Stimulated activated memory B cell treated with anti-CD40 and anti-IgM and Interleukin-4, amounts not matched to agents 10 μg/mL and 1 μg/mL and 100 μg/mL, for 72 hours (primary cell): ENCODE results near the gene HIC2.
A peak's percentile ranks its signal among the peaks of the same experiment; 100 is the strongest.
"Not testable (repeated sequence)": the region's sequence is repeated elsewhere in the genome, so short reads cannot be mapped to it uniquely, and the experiment has no call there.

ENCODE experiments used
- ATAC-seq: fragments of 150-1000 bp; cut with Tn5 transposase; 2 replicates; pipeline ENCODE4 v1.10.0; 2021
- H3K27ac Mint-ChIP-seq: one replicate; pipeline ENCODE4 v1.8.0; 2022; ENCODE audit warnings: mild to moderate bottlenecking, mixed read lengths
- H3K27me3 Mint-ChIP-seq: one replicate; pipeline ENCODE4 v1.8.0; 2022; ENCODE audit warnings: mixed read lengths
- H3K36me3 Mint-ChIP-seq: one replicate; pipeline ENCODE4 v1.8.0; 2022; ENCODE audit warnings: mixed read lengths
- H3K4me1 Mint-ChIP-seq: one replicate; pipeline ENCODE4 v1.8.0; 2022; ENCODE audit warnings: mixed read lengths
- H3K4me3 Mint-ChIP-seq: one replicate; pipeline ENCODE4 v1.8.0; 2022; ENCODE audit warnings: mild to moderate bottlenecking, moderate library complexity, mixed read lengths
- H3K9me3 Mint-ChIP-seq: one replicate; pipeline ENCODE4 v1.8.0; 2022; ENCODE audit warnings: mixed read lengths

HIC2 gene

GRCh38 chr22:21417227-21417746 lies at the start of gene HIC2:
Gene HIC2 (plus strand): TSS chr22:21417371. CDS start chr22:21442832, 25,461 bp downstream.
- not testable (repeated sequence) for H3K27me3 Mint-ChIP-seq, H3K4me1 Mint-ChIP-seq, H3K9me3 Mint-ChIP-seq, H3K27ac Mint-ChIP-seq, H3K36me3 Mint-ChIP-seq
- peak; percentile 94 for ATAC-seq
- H3K4me3 Mint-ChIP-seq = peak within 1 kb of the TSS; percentile 47

GRCh38 chr22:21368603-21369310 lies 48.4 kb upstream of the HIC2 start:
- not testable (repeated sequence) for H3K36me3 Mint-ChIP-seq, H3K27me3 Mint-ChIP-seq, ATAC-seq, H3K9me3 Mint-ChIP-seq, H3K27ac Mint-ChIP-seq, H3K4me3 Mint-ChIP-seq, H3K4me1 Mint-ChIP-seq

- ATAC-seq, H3K36me3 Mint-ChIP-seq, H3K27me3 Mint-ChIP-seq, H3K4me3 Mint-ChIP-seq, H3K4me1 Mint-ChIP-seq, H3K9me3 Mint-ChIP-seq, H3K27ac Mint-ChIP-seq: not testable (repeated sequence)
Observed at GRCh38 chr22:21375880-21376279, 41.3 kb upstream of the HIC2 start.

GRCh38 chr22:21383701-21384467 lies 33.3 kb upstream of the HIC2 start, which contains the start of gene RIMBP3B:
Gene RIMBP3B (plus strand): TSS chr22:21383751. CDS start chr22:21383859, 108 bp downstream.
- H3K4me3 Mint-ChIP-seq, H3K9me3 Mint-ChIP-seq, H3K36me3 Mint-ChIP-seq, H3K27ac Mint-ChIP-seq, H3K27me3 Mint-ChIP-seq, H3K4me1 Mint-ChIP-seq: not testable (repeated sequence)
- ATAC-seq = peak; percentile 93

GRCh38 chr22:21384468-21385357 lies 32.5 kb upstream of the HIC2 start:
- not testable (repeated sequence) for H3K27ac Mint-ChIP-seq, H3K4me3 Mint-ChIP-seq, H3K36me3 Mint-ChIP-seq, H3K4me1 Mint-ChIP-seq, H3K27me3 Mint-ChIP-seq, H3K9me3 Mint-ChIP-seq
- ATAC-seq = peak; percentile 79

GRCh38 chr22:21389480-21389879 lies 27.7 kb upstream of the HIC2 start:
- H3K27ac Mint-ChIP-seq, ATAC-seq, H3K4me3 Mint-ChIP-seq, H3K27me3 Mint-ChIP-seq, H3K36me3 Mint-ChIP-seq, H3K9me3 Mint-ChIP-seq, H3K4me1 Mint-ChIP-seq: not testable (repeated sequence)

GRCh38 chr22:21390013-21390412 lies 27.2 kb upstream of the HIC2 start:
- H3K4me3 Mint-ChIP-seq, H3K4me1 Mint-ChIP-seq, H3K27ac Mint-ChIP-seq, H3K36me3 Mint-ChIP-seq, H3K27me3 Mint-ChIP-seq, ATAC-seq, H3K9me3 Mint-ChIP-seq: not testable (repeated sequence)

GRCh38 chr22:21394613-21395012 lies 22.6 kb upstream of the HIC2 start:
- ATAC-seq, H3K27ac Mint-ChIP-seq, H3K36me3 Mint-ChIP-seq, H3K4me3 Mint-ChIP-seq, H3K4me1 Mint-ChIP-seq, H3K9me3 Mint-ChIP-seq, H3K27me3 Mint-ChIP-seq: not testable (repeated sequence)

- not testable (repeated sequence) for H3K4me1 Mint-ChIP-seq, H3K27ac Mint-ChIP-seq, H3K4me3 Mint-ChIP-seq, H3K27me3 Mint-ChIP-seq, H3K36me3 Mint-ChIP-seq, H3K9me3 Mint-ChIP-seq, ATAC-seq
Observed at GRCh38 chr22:21401197-21401969, 15.8 kb upstream of the HIC2 start.

- not testable (repeated sequence) for H3K4me1 Mint-ChIP-seq, H3K27me3 Mint-ChIP-seq, H3K36me3 Mint-ChIP-seq, H3K4me3 Mint-ChIP-seq, H3K27ac Mint-ChIP-seq, ATAC-seq, H3K9me3 Mint-ChIP-seq
Observed at GRCh38 chr22:21402763-21403314, 14.3 kb upstream of the HIC2 start.

- not testable (repeated sequence) for H3K27me3 Mint-ChIP-seq, H3K9me3 Mint-ChIP-seq, H3K4me3 Mint-ChIP-seq, H3K4me1 Mint-ChIP-seq, H3K27ac Mint-ChIP-seq, H3K36me3 Mint-ChIP-seq
- ATAC-seq = peak; percentile 47
Observed at GRCh38 chr22:21407139-21407538, 10.0 kb upstream of the HIC2 start.

- ATAC-seq, H3K27ac Mint-ChIP-seq, H3K36me3 Mint-ChIP-seq, H3K4me1 Mint-ChIP-seq, H3K4me3 Mint-ChIP-seq, H3K9me3 Mint-ChIP-seq, H3K27me3 Mint-ChIP-seq: not testable (repeated sequence)
Observed at GRCh38 chr22:21407792-21408191, 9.4 kb upstream of the HIC2 start.

- ATAC-seq, H3K4me1 Mint-ChIP-seq, H3K27ac Mint-ChIP-seq: not testable (repeated sequence)
Observed at GRCh38 chr22:21416375-21416774, 796 bp upstream of the HIC2 start.

GRCh38 chr22:21417853-21418252 lies 682 bp downstream of the HIC2 start:
- not testable (repeated sequence) for H3K27ac Mint-ChIP-seq, H3K9me3 Mint-ChIP-seq, H3K36me3 Mint-ChIP-seq, H3K4me1 Mint-ChIP-seq, H3K27me3 Mint-ChIP-seq
- H3K4me3 Mint-ChIP-seq = peak overlapping the region; percentile 47
- peak; percentile 6 for ATAC-seq

More at GRCh38 chr22:21416375-21416774, 796 bp upstream of the HIC2 start:
- H3K9me3 Mint-ChIP-seq, H3K4me3 Mint-ChIP-seq, H3K27me3 Mint-ChIP-seq, H3K36me3 Mint-ChIP-seq: not testable (repeated sequence)
